A673 (cell line): ENCODE data around the gene AHNAK2.

Source experiments
- CTCF ChIP-seq: fragments of 300-800, 200-600 bp; sonication (generic); conservative IDR thresholded peaks from 2 replicates; pipeline ENCODE4 v1.5.1; 2017; ENCODE audit warnings: low read depth, mild to moderate bottlenecking, antibody characterized with exemption, low read length, moderate library complexity, mixed read lengths
- EZH2 ChIP-seq: fragments of 200-600 bp; sonication (generic); IDR thresholded peaks from 2 replicates; pipeline ENCODE4 v1.6.1; 2017; ENCODE audit warnings: borderline replicate concordance, low read depth, mild to moderate bottlenecking, mixed read lengths, antibody characterized with exemption, low read length; ENCODE audit not compliant: poor library complexity, severe bottlenecking

GRCh38 chr14:104970231-104971068 lies 7.7 kb downstream of the AHNAK2 start:
- TF ChIP-seq CTCF (no peak), EZH2 (no peak)
